AG20443 (cell line): ENCODE data around the gene MYRF.

ENCODE experiments used
- DNase-seq: peaks from one replicate; pipeline ENCODE4 v3.0.0; 2012; ENCODE audit warnings: low spot score, mixed read lengths

MYRF gene

GRCh38 chr11:61795459-61795858, 43.0 kb downstream of the MYRF start:
- DNase-seq = no peak

GRCh38 chr11:61795876-61796526, 43.6 kb downstream of the MYRF start:
- no peak for DNase-seq

GRCh38 chr11:61797263-61797944, 45.0 kb downstream of the MYRF start:
- peak; percentile 76 for DNase-seq

GRCh38 chr11:61799665-61800284, 47.3 kb downstream of the MYRF start:
- DNase-seq = no peak

- DNase-seq = no peak
These were observed 48.2 kb downstream of the MYRF start for GRCh38 chr11:61800331-61801281.

GRCh38 chr11:61802605-61803004, 50.2 kb downstream of the MYRF start:
- DNase-seq = no peak

- DNase-seq = no peak
These were observed 51.6 kb downstream of the MYRF start for GRCh38 chr11:61803889-61804647.

GRCh38 chr11:61805146-61805545, 52.7 kb downstream of the MYRF start:
- DNase-seq = no peak

- no peak for DNase-seq
These were observed 54.3 kb downstream of the MYRF start for GRCh38 chr11:61806785-61807184.

GRCh38 chr11:61810671-61811175, 58.3 kb downstream of the MYRF start:
- no peak for DNase-seq

- DNase-seq = no peak
These were observed 59.4 kb downstream of the MYRF start for GRCh38 chr11:61811831-61812230.

- no peak for DNase-seq
These were observed 60.4 kb downstream of the MYRF start for GRCh38 chr11:61812736-61813411.

- no peak for DNase-seq
These were observed 62.0 kb downstream of the MYRF start for GRCh38 chr11:61814247-61814957.

GRCh38 chr11:61814958-61815789, 62.7 kb downstream of the MYRF start:
- peak; percentile 99 for DNase-seq

- DNase-seq = peak; percentile 73
These were observed 63.6 kb downstream of the MYRF start for GRCh38 chr11:61815790-61816735.

- peak; percentile 92 for DNase-seq
These were observed 64.5 kb downstream of the MYRF start, which contains the start of gene FADS1 for GRCh38 chr11:61816736-61817455. FADS1 (minus strand) TSS chr11:61817003; CDS start chr11:61816929, 74 bp downstream.
